ENCODE measurements around the gene UBN1. TPM values are rescaled to one million over a fixed set of nuclear protein-coding genes. Genes with fewer than 3 reads are reported as not detected.
"Not testable (repeated sequence)": the region's sequence is repeated elsewhere in the genome, so short reads cannot be mapped to it uniquely, and the experiment has no call there.

UBN1 gene
- total RNA-seq, 2 experiments from 2014 or later = 45.7 to 45.8 TPM

GRCh38 chr16:4893103-4893862, 46.0 kb downstream of the UBN1 start:
- peaks cover 2% of the 10 kb centered on the region for H3K27me3 Mint-ChIP-seq
- no peak overlapping the region for H3K27ac Mint-ChIP-seq
- no peaks in the 10 kb centered on the region for H3K36me3 ChIP-seq (ENCODE audit: insufficient read depth, low read length)
- H3K4me3 ChIP-seq (ENCODE audit: low read length) = no peak overlapping the region
- ChIA-PET CTCF (no interaction called here), POLR2A (no interaction called here)
- no peak overlapping the region for H3K27ac ChIP-seq (ENCODE audit: low read depth in 1 of 2, low read length in 2 of 2)
- no peak overlapping the region for H3K4me3 Mint-ChIP-seq
- peaks cover 0 to 11% of the 10 kb centered on the region in 2 experiments for H3K9me3 ChIP-seq (ENCODE audit: control insufficient read depth in 1 of 2, insufficient read depth in 1 of 2, low read length in 2 of 2)
- DNase-seq (no peak), ATAC-seq (ENCODE audit: poor library complexity) (no peak)
- no peaks in the 10 kb centered on the region for H3K4me1 ChIP-seq (ENCODE audit: insufficient read depth, low read length)
- H3K27me3 ChIP-seq (ENCODE audit: control insufficient read depth in 1 of 2, insufficient read depth in 2 of 2, low read length in 2 of 2) = peaks cover 0 to 2% of the 10 kb centered on the region in 2 experiments
- H3K9me3 Mint-ChIP-seq = no peaks in the 10 kb centered on the region
- intact Hi-C loops (cut with DNase I, micrococcal nuclease) = no loop called here
- no peaks in the 10 kb centered on the region for H3K4me1 Mint-ChIP-seq (ENCODE audit: low read depth)
- TF ChIP-seq CTCF (IDR thresholded peaks at IDR 0.05) = no peak
- no peaks in the 10 kb centered on the region for H3K36me3 Mint-ChIP-seq (ENCODE audit: low read depth)

GRCh38 chr16:4894276-4895150, 47.2 kb downstream of the UBN1 start:
- intact Hi-C loops (cut with DNase I, micrococcal nuclease) = no loop called here
- CTCF ChIA-PET = no interaction called here
- H3K4me1 Mint-ChIP-seq (ENCODE audit: low read depth) = no peaks in the 10 kb centered on the region

GRCh38 chr16:4895366-4895765, 48.1 kb downstream of the UBN1 start:
- DNase-seq = no peak
- ChIA-PET CTCF (no interaction called here), POLR2A (no interaction called here)
- no peaks in the 10 kb centered on the region for H3K4me1 Mint-ChIP-seq (ENCODE audit: low read depth)
- H3K9me3 ChIP-seq (ENCODE audit: control insufficient read depth in 1 of 2, insufficient read depth in 1 of 2, low read length in 2 of 2) = peaks cover 0 to 22% of the 10 kb centered on the region in 2 experiments
- H3K36me3 ChIP-seq (ENCODE audit: insufficient read depth, low read length) = no peaks in the 10 kb centered on the region
- peaks cover 0 to 2% of the 10 kb centered on the region in 2 experiments for H3K27me3 ChIP-seq (ENCODE audit: control insufficient read depth in 1 of 2, insufficient read depth in 2 of 2, low read length in 2 of 2)
- TF ChIP-seq CTCF (IDR thresholded peaks at IDR 0.05) = no peak
- no peak overlapping the region for H3K4me3 ChIP-seq (ENCODE audit: low read length)
- H3K4me3 Mint-ChIP-seq = no peak overlapping the region
- H3K27me3 Mint-ChIP-seq = peaks cover 11% of the 10 kb centered on the region
- intact Hi-C loops (cut with DNase I, micrococcal nuclease) = no loop called here
- ATAC-seq (ENCODE audit: poor library complexity) = no peak
- H3K27ac ChIP-seq (ENCODE audit: low read depth in 1 of 2, low read length in 2 of 2) = no peak overlapping the region
- H3K36me3 Mint-ChIP-seq (ENCODE audit: low read depth) = no peaks in the 10 kb centered on the region
- H3K4me1 ChIP-seq (ENCODE audit: insufficient read depth, low read length) = no peaks in the 10 kb centered on the region
- H3K27ac Mint-ChIP-seq = no peak overlapping the region
- no peaks in the 10 kb centered on the region for H3K9me3 Mint-ChIP-seq

More at GRCh38 chr16:4894276-4895150, 47.2 kb downstream of the UBN1 start:
- peaks cover 0 to 2% of the 10 kb centered on the region in 2 experiments for H3K27me3 ChIP-seq (ENCODE audit: control insufficient read depth in 1 of 2, insufficient read depth in 2 of 2, low read length in 2 of 2)
- H3K4me1 ChIP-seq (ENCODE audit: insufficient read depth, low read length) = no peaks in the 10 kb centered on the region
- ATAC-seq (ENCODE audit: poor library complexity) (no peak), DNase-seq (no peak)
- H3K36me3 ChIP-seq (ENCODE audit: insufficient read depth, low read length) = no peaks in the 10 kb centered on the region
- Mint-ChIP-seq H3K9me3 (no peaks in the 10 kb centered on the region), H3K27ac (no peak overlapping the region), H3K4me3 (no peak overlapping the region), H3K27me3 (peaks cover 5% of the 10 kb centered on the region), H3K36me3 (ENCODE audit: low read depth) (no peaks in the 10 kb centered on the region)
- TF ChIP-seq CTCF (IDR thresholded peaks at IDR 0.05) = no peak
- no peak overlapping the region for H3K27ac ChIP-seq (ENCODE audit: low read depth in 1 of 2, low read length in 2 of 2)
- H3K9me3 ChIP-seq (ENCODE audit: control insufficient read depth in 1 of 2, insufficient read depth in 1 of 2, low read length in 2 of 2) = peaks cover 0 to 22% of the 10 kb centered on the region in 2 experiments
- no peak overlapping the region for H3K4me3 ChIP-seq (ENCODE audit: low read length)
- POLR2A ChIA-PET = no interaction called here

- ATAC-seq (ENCODE audit: poor library complexity); H3K27ac ChIP-seq (ENCODE audit: low read depth in 1 of 2, low read length in 2 of 2); DNase-seq; H3K9me3 Mint-ChIP-seq; intact Hi-C loops (cut with DNase I, micrococcal nuclease); H3K4me3 Mint-ChIP-seq; CTCF ChIA-PET; POLR2A ChIA-PET; H3K4me1 ChIP-seq (ENCODE audit: insufficient read depth, low read length); H3K4me3 ChIP-seq (ENCODE audit: low read length); H3K36me3 Mint-ChIP-seq (ENCODE audit: low read depth); H3K27me3 ChIP-seq (ENCODE audit: control insufficient read depth in 1 of 2, insufficient read depth in 2 of 2, low read length in 2 of 2); H3K36me3 ChIP-seq (ENCODE audit: insufficient read depth, low read length); H3K4me1 Mint-ChIP-seq (ENCODE audit: low read depth); H3K27ac Mint-ChIP-seq: not testable (repeated sequence)
- peaks cover 11% of the 10 kb centered on the region for H3K27me3 Mint-ChIP-seq
- H3K9me3 ChIP-seq (ENCODE audit: control insufficient read depth in 1 of 2, insufficient read depth in 1 of 2, low read length in 2 of 2) = peaks cover 0 to 22% of the 10 kb centered on the region in 2 experiments
Measured at GRCh38 chr16:4896761-4897160, 49.5 kb downstream of the UBN1 start.

Data from CD4-positive, alpha-beta T cell (primary cell).